DND-41 (cell line): ENCODE data around the gene KRT25.

Experiments used
- ATAC-seq: fragments of 200-7000 bp; cut with Tn5 transposase; 3 replicates; pipeline ENCODE4 v1.9.1; 2021; ENCODE audit warnings: low read depth; ENCODE audit not compliant: insufficient read depth
- DNase-seq: peaks from one replicate; pipeline ENCODE4 v3.0.0-alpha.2; 2020
- H2AFZ ChIP-seq: 2 replicates; pipeline ENCODE4 v1.6.0; 2012; ENCODE audit warnings: low read depth, low read length
- H3K27ac ChIP-seq: 2 replicates; pipeline ENCODE4 v1.5.1; 2012; ENCODE audit warnings: low read length, inconsistent platforms
- H3K27me3 ChIP-seq: fragments of 200-600 bp; sonication (generic); 2 replicates; pipeline ENCODE4 v1.6.0; 2012; ENCODE audit warnings: low read length, mild to moderate bottlenecking, inconsistent platforms; ENCODE audit not compliant: insufficient read depth, poor library complexity
- H3K36me3 ChIP-seq: 2 replicates; pipeline ENCODE4 v1.5.1; 2012; ENCODE audit warnings: low read length, inconsistent platforms; ENCODE audit not compliant: insufficient read depth
- H3K4me1 ChIP-seq: 2 replicates; pipeline ENCODE4 v1.5.1; 2012; ENCODE audit warnings: mild to moderate bottlenecking, low read length; ENCODE audit not compliant: insufficient read depth
- H3K4me2 ChIP-seq: 2 replicates; pipeline ENCODE4 v1.6.0; 2012; ENCODE audit warnings: mild to moderate bottlenecking, moderate library complexity, low read length, inconsistent platforms; ENCODE audit not compliant: insufficient read depth
- H3K4me3 ChIP-seq, 2 experiments: fragments of 200-600 bp in 1 of 2; shearing (Covaris generic) in 1 of 2; 2 replicates each; pipeline ENCODE4 v1.5.1; 2012 to 2016; ENCODE audit warnings: inconsistent platforms in 2 of 2, low read length in 2 of 2, mild to moderate bottlenecking in 2 of 2, low read depth in 1 of 2, moderate library complexity in 1 of 2
- H3K79me2 ChIP-seq: 2 replicates; pipeline ENCODE4 v1.6.0; 2012; ENCODE audit warnings: low read length, inconsistent platforms; ENCODE audit not compliant: insufficient read depth
- H3K9ac ChIP-seq: 2 replicates; pipeline ENCODE4 v1.6.0; 2012; ENCODE audit warnings: low read depth, mild to moderate bottlenecking, inconsistent platforms, low read length, moderate library complexity
- H3K9me3 ChIP-seq: 2 replicates; pipeline ENCODE4 v1.5.1; 2012; ENCODE audit warnings: low read length, moderate library complexity, mild to moderate bottlenecking, inconsistent platforms; ENCODE audit not compliant: insufficient read depth, severe bottlenecking
- H4K20me1 ChIP-seq: 2 replicates; pipeline ENCODE4 v1.6.0; 2012; ENCODE audit warnings: low read length; ENCODE audit not compliant: insufficient read depth
- EZH2 ChIP-seq: IDR thresholded peaks from 3 replicates; pipeline ENCODE4 v1.6.1; 2012; ENCODE audit warnings: borderline replicate concordance, low read depth, mild to moderate bottlenecking, moderate library complexity, low read length, inconsistent platforms; ENCODE audit not compliant: severe bottlenecking
- TF ChIP-seq, protein P1 (sequence below): IDR thresholded peaks from 2 replicates; pipeline ENCODE4 v1.5.1; 2012; ENCODE audit warnings: borderline replicate concordance, low read length, moderate library complexity, mild to moderate bottlenecking; ENCODE audit not compliant: poor library complexity, severe bottlenecking; ENCODE audit errors: extremely low read depth

Gene KRT25

DNA sequence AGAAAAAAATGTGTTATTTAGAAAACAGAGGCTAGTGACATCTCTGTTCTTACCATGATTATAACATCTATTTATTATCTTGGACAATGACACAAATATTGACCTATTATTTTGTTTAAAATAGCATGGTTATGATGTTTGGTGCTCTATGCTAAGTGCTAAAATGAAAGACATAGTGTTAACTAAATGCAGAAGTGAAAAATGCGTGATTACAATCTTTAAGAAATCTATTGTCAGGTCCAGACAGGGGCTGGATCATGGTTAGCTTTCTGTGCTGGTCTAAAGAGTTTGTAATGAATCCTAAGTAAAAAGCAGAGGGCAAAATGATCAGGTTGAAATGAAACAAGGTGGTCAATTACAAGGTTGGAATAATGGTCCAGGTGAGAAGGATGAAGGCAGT, 45.2 kb upstream of the KRT25 start:
- Histone ChIP-seq H3K4me2 (no peak overlapping the region), H3K4me3 (no peak overlapping the region), H3K27ac (no peak overlapping the region), H3K79me2 (no peaks in the 10 kb centered on the region), H3K36me3 (no peaks in the 10 kb centered on the region), H3K4me1 (no peaks in the 10 kb centered on the region; the same call in 1 of the 2 replicates), H3K27me3 (peaks cover 40% of the 10 kb centered on the region), H3K9ac (no peak overlapping the region), H4K20me1 (no peaks in the 10 kb centered on the region), H3K9me3 (no peaks in the 10 kb centered on the region), H2AFZ (no peak overlapping the region)
- TF ChIP-seq, protein P1, sequence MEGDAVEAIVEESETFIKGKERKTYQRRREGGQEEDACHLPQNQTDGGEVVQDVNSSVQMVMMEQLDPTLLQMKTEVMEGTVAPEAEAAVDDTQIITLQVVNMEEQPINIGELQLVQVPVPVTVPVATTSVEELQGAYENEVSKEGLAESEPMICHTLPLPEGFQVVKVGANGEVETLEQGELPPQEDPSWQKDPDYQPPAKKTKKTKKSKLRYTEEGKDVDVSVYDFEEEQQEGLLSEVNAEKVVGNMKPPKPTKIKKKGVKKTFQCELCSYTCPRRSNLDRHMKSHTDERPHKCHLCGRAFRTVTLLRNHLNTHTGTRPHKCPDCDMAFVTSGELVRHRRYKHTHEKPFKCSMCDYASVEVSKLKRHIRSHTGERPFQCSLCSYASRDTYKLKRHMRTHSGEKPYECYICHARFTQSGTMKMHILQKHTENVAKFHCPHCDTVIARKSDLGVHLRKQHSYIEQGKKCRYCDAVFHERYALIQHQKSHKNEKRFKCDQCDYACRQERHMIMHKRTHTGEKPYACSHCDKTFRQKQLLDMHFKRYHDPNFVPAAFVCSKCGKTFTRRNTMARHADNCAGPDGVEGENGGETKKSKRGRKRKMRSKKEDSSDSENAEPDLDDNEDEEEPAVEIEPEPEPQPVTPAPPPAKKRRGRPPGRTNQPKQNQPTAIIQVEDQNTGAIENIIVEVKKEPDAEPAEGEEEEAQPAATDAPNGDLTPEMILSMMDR, result no peak
- TF ChIP-seq EZH2, result no peak
- ATAC-seq, result no peak
- no peak for DNase-seq

- no peaks in the 10 kb centered on the region; the same call in 1 of the 2 replicates for H3K4me1 ChIP-seq
- no peak within 1 kb of the TSS for H2AFZ ChIP-seq
- H3K36me3 ChIP-seq, result no peaks in the 10 kb centered on the region
- H3K79me2 ChIP-seq, result no peaks in the 10 kb centered on the region
- TF ChIP-seq EZH2, result no peak
- TF ChIP-seq, protein P1, result no peak
- no peak within 1 kb of the TSS for H3K27ac ChIP-seq
- ATAC-seq, result no peak
- no peaks in the 10 kb centered on the region for H3K9me3 ChIP-seq
- no peak for DNase-seq
- peaks cover 43% of the 10 kb centered on the region for H3K27me3 ChIP-seq
- no peak within 1 kb of the TSS for H3K9ac ChIP-seq
- H3K4me2 ChIP-seq, result no peak within 1 kb of the TSS
- H3K4me3 ChIP-seq, result no peak within 1 kb of the TSS
- H4K20me1 ChIP-seq, result no peaks in the 10 kb centered on the region
These were observed 44.7 kb upstream of the KRT25 start, which contains the start of gene KRT28 for GRCh38 chr17:40799859-40800258. Gene KRT28 (minus strand): TSS chr17:40799959. CDS start chr17:40799893, 66 bp downstream.

DNA sequence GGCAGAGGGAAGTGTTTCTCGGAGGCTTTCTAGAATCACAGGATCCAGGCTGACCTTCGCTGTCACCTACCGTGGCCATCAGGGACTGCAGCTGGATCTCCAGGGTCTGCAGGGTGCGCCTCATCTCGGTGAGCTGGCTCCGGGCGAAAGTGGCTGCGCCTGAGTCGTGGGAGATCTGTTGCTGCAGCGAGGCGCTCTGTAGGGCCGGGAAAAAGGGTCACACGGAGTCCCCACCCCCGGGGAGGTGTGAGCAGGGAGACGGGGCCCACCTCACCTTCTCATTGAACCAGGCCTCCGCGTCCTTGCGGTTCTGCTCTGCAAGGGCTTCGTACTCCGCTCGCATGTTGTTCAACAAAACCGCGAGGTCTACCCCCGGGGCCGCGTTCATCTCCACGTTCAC, 41.7 kb upstream of the KRT25 start:
- Histone ChIP-seq H3K36me3 (no peaks in the 10 kb centered on the region), H3K9me3 (no peaks in the 10 kb centered on the region), H2AFZ (no peak overlapping the region), H4K20me1 (no peaks in the 10 kb centered on the region), H3K27me3 (peaks cover 45% of the 10 kb centered on the region), H3K4me3 (no peak overlapping the region), H3K27ac (no peak overlapping the region), H3K4me1 (no peaks in the 10 kb centered on the region), H3K4me2 (no peak overlapping the region), H3K9ac (no peak overlapping the region), H3K79me2 (no peaks in the 10 kb centered on the region)
- ATAC-seq, result no peak
- no peak for DNase-seq
- no peak for TF ChIP-seq EZH2
- TF ChIP-seq, protein P1, result no peak
